H9 (cell line): ENCODE data around the gene LGMN. TPM values are rescaled to one million over a fixed set of nuclear protein-coding genes. Genes with fewer than 3 reads are reported as not detected.
A peak's percentile ranks its signal among the peaks of the same experiment; 100 is the strongest.

ENCODE experiments used
- DNase-seq: peaks from one replicate; pipeline ENCODE4 v3.0.0-alpha.2; 2017
- H2AFZ ChIP-seq: one replicate; pipeline ENCODE4 v1.6.1; 2013; ENCODE audit warnings: mild to moderate bottlenecking, low read length, control low read depth, moderate library complexity
- H2AK5ac ChIP-seq: 2 replicates; pipeline ENCODE4 v1.6.1; 2013; ENCODE audit warnings: low read length, control low read depth, mixed read lengths; ENCODE audit not compliant: insufficient read length
- H2BK120ac ChIP-seq: one replicate; pipeline ENCODE4 v1.6.1; 2013; ENCODE audit warnings: low read depth, mild to moderate bottlenecking, low read length, control low read depth, inconsistent platforms; ENCODE audit not compliant: poor library complexity, severe bottlenecking
- H2BK12ac ChIP-seq: 2 replicates; pipeline ENCODE4 v1.6.1; 2013; ENCODE audit warnings: low read length, control low read depth, mixed read lengths, low read depth; ENCODE audit not compliant: insufficient read length
- H2BK15ac ChIP-seq: 2 replicates; pipeline ENCODE4 v1.6.1; 2013; ENCODE audit warnings: low read depth, low read length, control low read depth
- H2BK20ac ChIP-seq: one replicate; pipeline ENCODE4 v1.6.1; 2013; ENCODE audit warnings: low read depth, mild to moderate bottlenecking, low read length, control low read depth, inconsistent platforms; ENCODE audit not compliant: poor library complexity, severe bottlenecking
- H2BK5ac ChIP-seq: 2 replicates; pipeline ENCODE4 v1.6.1; 2013; ENCODE audit warnings: low read length, control low read depth, mixed read lengths; ENCODE audit not compliant: insufficient read length
- H3K14ac ChIP-seq: 2 replicates; pipeline ENCODE4 v1.6.1; 2013; ENCODE audit warnings: low read length, control low read depth; ENCODE audit not compliant: insufficient read depth
- H3K18ac ChIP-seq: 2 replicates; pipeline ENCODE4 v1.6.1; 2013; ENCODE audit warnings: low read depth, mild to moderate bottlenecking, mixed read lengths, low read length, control low read depth; ENCODE audit not compliant: insufficient read length
- H3K23ac ChIP-seq: 2 replicates; pipeline ENCODE4 v1.6.1; 2013; ENCODE audit warnings: low read length, control low read depth, mixed read lengths, low read depth; ENCODE audit not compliant: insufficient read length
- H3K23me2 ChIP-seq: 2 replicates; pipeline ENCODE4 v1.6.1; 2013; ENCODE audit warnings: low read depth, mild to moderate bottlenecking, mixed read lengths, low read length, control low read depth; ENCODE audit not compliant: insufficient read length, poor library complexity, severe bottlenecking
- H3K27ac ChIP-seq: 2 replicates; pipeline ENCODE4 v1.5.1; 2013; ENCODE audit warnings: low read length, control low read depth, mixed read lengths, low read depth; ENCODE audit not compliant: insufficient read length
- H3K27me3 ChIP-seq: 2 replicates; pipeline ENCODE4 v1.6.1; 2013; ENCODE audit warnings: low read length, control low read depth, inconsistent platforms; ENCODE audit not compliant: insufficient read depth
- H3K4ac ChIP-seq: 2 replicates; pipeline ENCODE4 v1.6.1; 2013; ENCODE audit warnings: low read depth, mild to moderate bottlenecking, control low read depth, inconsistent platforms, low read length, moderate library complexity
- H3K4me1 ChIP-seq: 2 replicates; pipeline ENCODE4 v1.6.1; 2013; ENCODE audit warnings: low read length, control low read depth, inconsistent platforms; ENCODE audit not compliant: insufficient read depth
- H3K4me2 ChIP-seq: 2 replicates; pipeline ENCODE4 v1.6.1; 2013; ENCODE audit warnings: low read length, control low read depth, mixed read lengths; ENCODE audit not compliant: insufficient read length, insufficient read depth
- H3K56ac ChIP-seq: 2 replicates; pipeline ENCODE4 v1.6.1; 2013; ENCODE audit warnings: low read depth, mild to moderate bottlenecking, mixed read lengths, low read length, control low read depth; ENCODE audit not compliant: insufficient read length
- H3K79me1 ChIP-seq: 2 replicates; pipeline ENCODE4 v1.6.1; 2013; ENCODE audit warnings: low read depth, mild to moderate bottlenecking, moderate library complexity, low read length, control low read depth, inconsistent platforms; ENCODE audit not compliant: insufficient read depth, poor library complexity, severe bottlenecking
- H3K79me2 ChIP-seq: 2 replicates; pipeline ENCODE4 v1.6.1; 2013; ENCODE audit warnings: low read length, control low read depth, inconsistent platforms; ENCODE audit not compliant: insufficient read depth
- H3K9ac ChIP-seq: 2 replicates; pipeline ENCODE4 v1.6.1; 2013; ENCODE audit warnings: low read length, control low read depth, mixed read lengths; ENCODE audit not compliant: insufficient read length; ENCODE audit errors: extremely low read depth
- H3K9me3 ChIP-seq: one replicate; pipeline ENCODE4 v1.6.1; 2013; ENCODE audit warnings: low read depth, low read length, inconsistent platforms; ENCODE audit not compliant: control insufficient read depth
- H3T11ph ChIP-seq: one replicate; pipeline ENCODE4 v1.6.1; 2013; ENCODE audit warnings: mild to moderate bottlenecking, low read length, control low read depth, inconsistent platforms
- H4K20me1 ChIP-seq: one replicate; pipeline ENCODE4 v1.6.1; 2013; ENCODE audit not compliant: control insufficient read depth, insufficient read length, insufficient read depth
- H4K5ac ChIP-seq: 2 replicates; pipeline ENCODE4 v1.6.1; 2013; ENCODE audit warnings: low read depth, mild to moderate bottlenecking, mixed read lengths, low read length, control low read depth; ENCODE audit not compliant: insufficient read length
- H4K8ac ChIP-seq: replicated peaks from 2 replicates; pipeline ENCODE4 v1.6.1; 2013; ENCODE audit warnings: low read length, control low read depth, mixed read lengths, low read depth; ENCODE audit not compliant: insufficient read length
- H4K91ac ChIP-seq: 2 replicates; pipeline ENCODE4 v1.6.1; 2013; ENCODE audit warnings: low read depth, mild to moderate bottlenecking, moderate library complexity, mixed read lengths, low read length, control low read depth; ENCODE audit not compliant: insufficient read length
- H3K27ac Mint-ChIP-seq, 3 experiments: 2 replicates in 2 of 3; 3 replicates in 1 of 3; pipeline ENCODE4 v1.8.0; 2020 to 2021; ENCODE audit warnings: mixed read lengths in 3 of 3, mild to moderate bottlenecking in 1 of 3, moderate library complexity in 1 of 3
- H3K27me3 Mint-ChIP-seq: 2 replicates; pipeline ENCODE4 v1.8.0; 2021; ENCODE audit warnings: low read depth, mild to moderate bottlenecking, moderate library complexity, mixed read lengths
- H3K36me3 Mint-ChIP-seq, 3 experiments: 2 replicates in 2 of 3; 3 replicates in 1 of 3; pipeline ENCODE4 v1.8.0; 2020 to 2021; ENCODE audit warnings: low read depth in 3 of 3, mixed read lengths in 3 of 3; ENCODE audit not compliant: insufficient read depth in 1 of 3
- H3K4me1 Mint-ChIP-seq, 2 experiments: 2 replicates each; pipeline ENCODE4 v1.8.0; 2020; ENCODE audit warnings: mixed read lengths in 2 of 2
- H3K4me3 Mint-ChIP-seq, 2 experiments: 2 replicates in 1 of 2; 3 replicates in 1 of 2; pipeline ENCODE4 v1.8.0; 2020 to 2021; ENCODE audit warnings: mild to moderate bottlenecking in 2 of 2, mixed read lengths in 2 of 2, moderate library complexity in 1 of 2
- H3K9me3 Mint-ChIP-seq, 2 experiments: 2 replicates in 1 of 2; 3 replicates in 1 of 2; pipeline ENCODE4 v1.8.0; 2020; ENCODE audit warnings: mild to moderate bottlenecking in 2 of 2, mixed read lengths in 2 of 2, moderate library complexity in 1 of 2
- WGBS: extraction: QIAGEN DNeasy Blood & Tissue Kit; methylation state at CpG from one replicate; pipeline ENCODE4 v1.1.7; 2013; ENCODE audit warnings: missing lambda C conversion rate, low lambda C conversion rate, mixed read lengths; ENCODE audit not compliant: insufficient read length; ENCODE audit errors: extremely low coverage; 5-methylcytosine and 5-hydroxymethylcytosine counted together
- total RNA-seq: library from RNA; stranded (reverse); gene quantifications from 2 replicates; pipeline ENCODE4 v1.2.1, GENCODE V29; 2021
- TF ChIP-seq, protein P1 (sequence below): fragments of 200-600 bp; sonication (generic); conservative IDR thresholded peaks from 3 replicates; pipeline ENCODE4 v1.8.0; 2021; ENCODE audit warnings: antibody characterized with exemption, mild to moderate bottlenecking

The LGMN gene
- total RNA-seq, 1 experiment from 2014 or later = 55.3 TPM

DNA sequence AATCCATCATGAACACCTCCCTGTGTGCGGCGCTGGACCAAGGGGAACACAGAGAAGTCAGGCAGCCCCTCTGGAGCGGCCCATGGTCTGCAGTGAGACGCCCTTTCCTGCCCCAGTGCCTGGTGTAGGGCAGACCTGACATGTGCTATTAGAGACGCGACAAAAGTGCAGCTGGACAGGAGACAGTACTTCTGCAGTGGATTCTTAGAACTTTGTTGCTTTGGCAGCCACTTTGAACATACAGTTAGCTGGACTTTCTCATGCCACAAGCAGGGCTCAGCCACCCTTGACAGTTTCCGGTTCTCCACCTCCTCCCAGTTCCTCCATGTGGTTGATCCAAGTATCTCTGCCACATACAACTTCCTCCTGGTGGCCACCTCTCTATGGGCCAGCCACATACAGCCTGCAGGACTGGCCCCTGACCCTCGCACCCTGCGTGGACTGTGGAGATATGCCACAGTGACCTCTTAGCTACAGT, 45.9 kb downstream of the LGMN start:
- TF ChIP-seq, protein P1, sequence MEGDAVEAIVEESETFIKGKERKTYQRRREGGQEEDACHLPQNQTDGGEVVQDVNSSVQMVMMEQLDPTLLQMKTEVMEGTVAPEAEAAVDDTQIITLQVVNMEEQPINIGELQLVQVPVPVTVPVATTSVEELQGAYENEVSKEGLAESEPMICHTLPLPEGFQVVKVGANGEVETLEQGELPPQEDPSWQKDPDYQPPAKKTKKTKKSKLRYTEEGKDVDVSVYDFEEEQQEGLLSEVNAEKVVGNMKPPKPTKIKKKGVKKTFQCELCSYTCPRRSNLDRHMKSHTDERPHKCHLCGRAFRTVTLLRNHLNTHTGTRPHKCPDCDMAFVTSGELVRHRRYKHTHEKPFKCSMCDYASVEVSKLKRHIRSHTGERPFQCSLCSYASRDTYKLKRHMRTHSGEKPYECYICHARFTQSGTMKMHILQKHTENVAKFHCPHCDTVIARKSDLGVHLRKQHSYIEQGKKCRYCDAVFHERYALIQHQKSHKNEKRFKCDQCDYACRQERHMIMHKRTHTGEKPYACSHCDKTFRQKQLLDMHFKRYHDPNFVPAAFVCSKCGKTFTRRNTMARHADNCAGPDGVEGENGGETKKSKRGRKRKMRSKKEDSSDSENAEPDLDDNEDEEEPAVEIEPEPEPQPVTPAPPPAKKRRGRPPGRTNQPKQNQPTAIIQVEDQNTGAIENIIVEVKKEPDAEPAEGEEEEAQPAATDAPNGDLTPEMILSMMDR = no peak
- no peak overlapping the region for H2AFZ ChIP-seq
- no peaks in the 10 kb centered on the region for H3K9me3 Mint-ChIP-seq
- peaks cover 4% of the 10 kb centered on the region; the same call in 1 of the 2 replicates for H3K27me3 Mint-ChIP-seq
- no peaks in the 10 kb centered on the region for H3K79me1 ChIP-seq
- H3K56ac ChIP-seq = no peak overlapping the region
- H2BK5ac ChIP-seq = no peak overlapping the region
- H3K18ac ChIP-seq = no peak overlapping the region
- no peak overlapping the region for H4K5ac ChIP-seq
- no peak overlapping the region for H3K4ac ChIP-seq
- H3K79me2 ChIP-seq = no peaks in the 10 kb centered on the region
- no peak overlapping the region for H2BK12ac ChIP-seq
- no peak overlapping the region for H2BK15ac ChIP-seq
- peaks cover 18 to 36% (median 33%) of the 10 kb centered on the region in 3 experiments for H3K36me3 Mint-ChIP-seq
- WGBS = no CpG with 5 or more reads among the region's 9 CpGs
- no peak overlapping the region for H3K23ac ChIP-seq
- no peak for DNase-seq
- H2BK20ac ChIP-seq = no peak overlapping the region
- no peaks in the 10 kb centered on the region for H4K20me1 ChIP-seq
- no peaks in the 10 kb centered on the region for H3K27me3 ChIP-seq
- H3K4me2 ChIP-seq = no peak overlapping the region
- H3K27ac ChIP-seq = no peak overlapping the region
- H3K4me1 ChIP-seq = no peaks in the 10 kb centered on the region
- H3K14ac ChIP-seq = no peak overlapping the region
- H3K4me1 Mint-ChIP-seq = no peaks in the 10 kb centered on the region
- H3K9ac ChIP-seq = no peak overlapping the region
- no peaks in the 10 kb centered on the region for H3K9me3 ChIP-seq
- H2BK120ac ChIP-seq = no peak overlapping the region
- H4K91ac ChIP-seq = no peak overlapping the region
- no peaks in the 10 kb centered on the region for H3K23me2 ChIP-seq
- no peak overlapping the region for H3T11ph ChIP-seq
- H3K27ac Mint-ChIP-seq = peak overlapping the region in 1 of 3 experiments; percentile 35; a peak in 2 of 7 replicates
- no peak overlapping the region for H2AK5ac ChIP-seq
- H3K4me3 Mint-ChIP-seq = no peak overlapping the region
- H4K8ac ChIP-seq = no peak overlapping the region
